Parathyroid adenoma (tissue), 2 donors: ENCODE measurements around the gene LRRC23.
"Not testable (repeated sequence)": the region's sequence is repeated elsewhere in the genome, so short reads cannot be mapped to it uniquely, and the experiment has no call there.

ENCODE experiments used
- H2AFZ ChIP-seq: fragments of 300-600 bp; sonication (generic); one replicate; pipeline ENCODE4 v1.7.0; 2017; ENCODE audit warnings: antibody characterized with exemption, mild to moderate bottlenecking
- H3K27ac ChIP-seq: fragments of 300-600 bp; sonication (generic); one replicate; pipeline ENCODE4 v1.7.0; 2017
- H3K27me3 ChIP-seq: fragments of 300-600 bp; sonication (generic); one replicate; pipeline ENCODE4 v1.7.0; 2017; ENCODE audit warnings: low read length; ENCODE audit not compliant: control insufficient read depth, insufficient read depth
- H3K36me3 ChIP-seq: fragments of 300-600 bp; sonication (generic); one replicate; pipeline ENCODE4 v1.7.0; 2017; ENCODE audit warnings: low read length; ENCODE audit not compliant: control insufficient read depth, insufficient read depth
- H3K4me1 ChIP-seq: fragments of 300-600 bp; sonication (generic); one replicate; pipeline ENCODE4 v1.7.0; 2017; ENCODE audit warnings: control low read depth
- H3K4me2 ChIP-seq: fragments of 300-600 bp; sonication (generic); one replicate; pipeline ENCODE4 v1.7.0; 2017; ENCODE audit warnings: low read length
- H3K4me3 ChIP-seq: fragments of 300-600 bp; sonication (generic); one replicate; pipeline ENCODE4 v1.7.0; 2017; ENCODE audit warnings: low read depth, low read length
- H3K79me2 ChIP-seq: fragments of 300-600 bp; sonication (generic); one replicate; pipeline ENCODE4 v1.7.0; 2017; ENCODE audit warnings: control low read depth
- H3K9ac ChIP-seq: fragments of 300-600 bp; sonication (generic); one replicate; pipeline ENCODE4 v1.7.0; 2017; ENCODE audit warnings: mild to moderate bottlenecking
- H3K9me3 ChIP-seq: fragments of 300-600 bp; sonication (generic); one replicate; pipeline ENCODE4 v1.7.0; 2017; ENCODE audit warnings: low read length; ENCODE audit not compliant: control insufficient read depth
- TF ChIP-seq, protein P1 (sequence below): fragments of 300-600 bp; sonication (generic); IDR thresholded peaks from one replicate; pipeline ENCODE4 v1.7.0; 2017; ENCODE audit warnings: antibody characterized with exemption, mild to moderate bottlenecking
- donor health status: primary hyperparathyroidism.

The LRRC23 gene

DNA sequence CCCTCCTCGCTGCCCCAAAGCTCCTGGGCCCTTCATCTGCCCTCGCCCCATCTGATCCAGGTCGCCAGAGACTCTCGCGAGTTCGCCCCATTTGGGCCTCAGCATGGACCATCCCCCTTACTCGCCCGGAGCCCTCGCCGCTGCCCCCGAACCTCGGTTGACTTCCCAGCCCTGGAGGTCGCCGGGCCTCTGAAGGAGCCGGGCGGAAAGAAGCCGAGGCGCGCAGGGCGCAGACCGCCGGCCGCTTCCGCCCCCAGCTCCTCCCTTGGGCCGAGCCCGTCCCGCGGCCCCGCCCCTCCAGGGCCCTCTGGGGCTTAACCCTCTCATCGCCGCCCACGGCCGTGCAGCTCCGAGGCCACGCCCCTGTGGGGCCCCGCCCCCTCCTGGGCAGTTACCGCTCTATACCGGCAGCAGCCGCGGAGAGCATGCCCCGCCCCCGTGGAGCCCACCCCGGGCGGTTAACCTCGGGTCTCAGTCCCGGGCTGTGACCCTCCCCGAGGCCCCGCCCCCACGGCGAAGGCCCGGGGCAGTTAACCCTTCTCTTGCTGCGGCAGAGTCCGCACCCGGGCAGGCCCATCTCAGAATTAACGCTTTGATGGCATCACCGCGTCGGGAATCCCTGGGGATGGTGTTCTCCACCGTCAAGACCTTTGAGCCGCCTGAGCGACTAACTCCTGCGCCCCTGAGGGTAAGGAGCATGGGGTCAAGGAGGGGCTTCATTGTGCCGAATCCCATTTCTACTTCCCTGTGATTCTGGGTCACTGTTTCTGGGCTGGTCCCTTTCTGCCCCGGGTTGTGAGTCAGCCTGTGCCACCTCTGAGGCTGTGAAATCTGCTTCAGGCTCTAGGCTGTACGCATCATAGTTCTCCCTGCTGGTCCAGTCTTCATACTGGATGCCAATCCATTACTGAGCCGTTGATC, 31.3 kb upstream of the LRRC23 start, which contains the start of gene SPSB2:
Gene SPSB2 (minus strand): TSS at position 210 of the 921 bp plus-strand sequence. CDS start 402 bp downstream, outside the sequence.
- no peaks in the 10 kb centered on the region for H3K79me2 ChIP-seq
- no peaks in the 10 kb centered on the region for H3K27me3 ChIP-seq
- peak within 1 kb of the TSS; percentile 79 for H3K27ac ChIP-seq
- peak within 1 kb of the TSS; percentile 100 for H3K4me2 ChIP-seq
- TF ChIP-seq, protein P1, sequence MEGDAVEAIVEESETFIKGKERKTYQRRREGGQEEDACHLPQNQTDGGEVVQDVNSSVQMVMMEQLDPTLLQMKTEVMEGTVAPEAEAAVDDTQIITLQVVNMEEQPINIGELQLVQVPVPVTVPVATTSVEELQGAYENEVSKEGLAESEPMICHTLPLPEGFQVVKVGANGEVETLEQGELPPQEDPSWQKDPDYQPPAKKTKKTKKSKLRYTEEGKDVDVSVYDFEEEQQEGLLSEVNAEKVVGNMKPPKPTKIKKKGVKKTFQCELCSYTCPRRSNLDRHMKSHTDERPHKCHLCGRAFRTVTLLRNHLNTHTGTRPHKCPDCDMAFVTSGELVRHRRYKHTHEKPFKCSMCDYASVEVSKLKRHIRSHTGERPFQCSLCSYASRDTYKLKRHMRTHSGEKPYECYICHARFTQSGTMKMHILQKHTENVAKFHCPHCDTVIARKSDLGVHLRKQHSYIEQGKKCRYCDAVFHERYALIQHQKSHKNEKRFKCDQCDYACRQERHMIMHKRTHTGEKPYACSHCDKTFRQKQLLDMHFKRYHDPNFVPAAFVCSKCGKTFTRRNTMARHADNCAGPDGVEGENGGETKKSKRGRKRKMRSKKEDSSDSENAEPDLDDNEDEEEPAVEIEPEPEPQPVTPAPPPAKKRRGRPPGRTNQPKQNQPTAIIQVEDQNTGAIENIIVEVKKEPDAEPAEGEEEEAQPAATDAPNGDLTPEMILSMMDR = no peak
- H3K36me3 ChIP-seq = no peaks in the 10 kb centered on the region
- peaks cover 23% of the 10 kb centered on the region for H3K4me1 ChIP-seq
- H3K9ac ChIP-seq = peak within 1 kb of the TSS; percentile 81
- peak within 1 kb of the TSS; percentile 86 for H2AFZ ChIP-seq
- H3K9me3 ChIP-seq = no peaks in the 10 kb centered on the region
- peak within 1 kb of the TSS; percentile 84 for H3K4me3 ChIP-seq

DNA sequence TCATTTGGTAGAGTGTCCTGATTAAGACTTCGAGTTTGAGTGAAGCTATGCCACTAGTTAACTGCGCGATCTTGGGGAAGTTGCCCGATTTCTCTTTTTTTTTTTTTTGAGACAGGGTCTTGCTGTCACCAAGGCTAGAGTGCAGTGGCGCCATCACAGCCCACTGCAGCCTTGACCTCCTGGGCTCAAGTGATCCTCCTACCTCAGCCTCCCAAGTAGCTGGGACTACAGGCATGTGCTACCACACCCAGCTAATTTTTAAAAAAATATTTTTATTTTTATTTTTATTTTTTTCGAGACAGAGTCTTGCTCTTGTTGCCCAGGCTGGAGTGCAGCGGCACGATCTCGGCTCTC, 30.6 kb upstream of the LRRC23 start:
- H3K79me2 ChIP-seq, H3K9ac ChIP-seq, H3K9me3 ChIP-seq, H3K36me3 ChIP-seq, H3K27me3 ChIP-seq: not testable (repeated sequence)
- Histone ChIP-seq H2AFZ (peak overlapping the region; percentile 86), H3K4me1 (peaks cover 16% of the 10 kb centered on the region), H3K4me3 (peak overlapping the region; percentile 84), H3K4me2 (peak overlapping the region; percentile 100), H3K27ac (peak overlapping the region; percentile 79)

DNA sequence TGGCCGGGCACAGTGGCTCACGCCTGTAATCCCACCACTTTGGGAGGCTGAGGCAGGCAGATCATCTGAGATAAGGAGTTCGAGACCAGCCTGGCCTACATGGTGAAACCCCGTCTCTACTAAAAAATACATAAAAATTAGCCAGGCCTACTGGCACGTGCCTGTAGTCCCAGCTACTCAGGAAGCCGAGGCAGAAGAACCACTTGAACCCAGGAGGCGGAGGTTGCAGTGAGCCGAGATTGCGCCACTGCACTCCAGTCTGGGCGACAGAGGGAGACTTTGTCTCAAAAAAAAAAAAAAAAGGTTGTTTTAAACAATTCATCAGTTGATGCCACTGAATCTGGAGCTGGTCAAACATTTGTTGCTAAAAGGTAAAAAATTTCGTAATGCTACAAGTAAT, 24.8 kb upstream of the LRRC23 start:
- not testable (repeated sequence) for H3K27me3 ChIP-seq, H3K9ac ChIP-seq, H3K36me3 ChIP-seq, H3K79me2 ChIP-seq, H3K4me3 ChIP-seq, H2AFZ ChIP-seq, H3K9me3 ChIP-seq, H3K27ac ChIP-seq, H3K4me1 ChIP-seq, H3K4me2 ChIP-seq

DNA sequence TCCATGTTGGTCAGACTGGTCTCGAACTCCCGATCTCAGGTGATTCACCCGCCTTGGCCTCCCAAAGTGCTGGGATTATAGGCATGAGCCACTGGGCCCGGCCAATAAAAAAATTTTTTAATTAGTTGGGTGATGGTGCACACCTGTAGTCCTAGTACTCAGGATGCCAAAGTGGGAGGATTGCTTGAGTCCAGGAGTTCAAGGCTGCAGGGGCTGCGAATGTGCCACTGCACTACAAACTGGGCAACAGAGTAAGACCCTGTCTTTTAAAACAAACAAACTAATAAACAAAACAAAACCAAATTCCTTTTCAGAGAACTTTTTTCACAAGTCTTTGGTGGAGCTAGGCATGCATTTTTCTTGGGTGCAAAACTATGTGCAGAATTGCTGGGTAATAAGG, 21.4 kb upstream of the LRRC23 start:
- no peaks in the 10 kb centered on the region for H3K36me3 ChIP-seq
- no peak overlapping the region for H2AFZ ChIP-seq
- no peak overlapping the region for H3K4me2 ChIP-seq
- no peak overlapping the region for H3K9ac ChIP-seq
- H3K9me3 ChIP-seq = no peaks in the 10 kb centered on the region
- H3K4me3 ChIP-seq = no peak overlapping the region
- TF ChIP-seq, protein P1 = no peak
- H3K4me1 ChIP-seq = no peaks in the 10 kb centered on the region
- H3K27me3 ChIP-seq = no peaks in the 10 kb centered on the region
- H3K79me2 ChIP-seq = no peaks in the 10 kb centered on the region
- no peak overlapping the region for H3K27ac ChIP-seq

DNA sequence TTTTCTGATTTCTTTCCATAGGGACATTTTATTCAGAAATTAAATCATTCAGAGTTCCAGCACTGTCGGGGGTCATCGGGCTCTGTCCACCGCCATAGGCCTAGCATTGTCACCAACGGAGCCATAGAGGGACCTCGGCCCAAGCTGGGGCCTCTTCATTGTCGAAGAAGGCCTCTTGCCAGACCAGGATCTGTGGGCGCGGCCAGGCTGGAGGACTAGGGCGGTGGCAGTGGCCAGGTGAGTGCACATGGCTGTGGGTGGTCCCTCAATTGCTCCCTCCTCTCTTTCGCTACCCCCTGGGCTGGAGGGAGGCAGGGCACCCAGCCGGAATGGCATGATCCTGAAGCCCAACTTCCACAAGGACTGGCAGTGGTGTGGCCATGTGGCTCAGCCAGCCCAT, 20.9 kb upstream of the LRRC23 start:
- H3K9ac ChIP-seq = no peak overlapping the region
- H3K36me3 ChIP-seq = no peaks in the 10 kb centered on the region
- no peaks in the 10 kb centered on the region for H3K9me3 ChIP-seq
- H3K4me1 ChIP-seq = no peaks in the 10 kb centered on the region
- no peaks in the 10 kb centered on the region for H3K79me2 ChIP-seq
- H2AFZ ChIP-seq = no peak overlapping the region
- TF ChIP-seq, protein P1 = no peak
- no peak overlapping the region for H3K4me3 ChIP-seq
- no peaks in the 10 kb centered on the region for H3K27me3 ChIP-seq
- no peak overlapping the region for H3K4me2 ChIP-seq
- no peak overlapping the region for H3K27ac ChIP-seq
